ENCODE results near the gene ITPK1.
A peak's percentile ranks its signal among the peaks of the same experiment; 100 is the strongest.

The ITPK1 gene

DNA sequence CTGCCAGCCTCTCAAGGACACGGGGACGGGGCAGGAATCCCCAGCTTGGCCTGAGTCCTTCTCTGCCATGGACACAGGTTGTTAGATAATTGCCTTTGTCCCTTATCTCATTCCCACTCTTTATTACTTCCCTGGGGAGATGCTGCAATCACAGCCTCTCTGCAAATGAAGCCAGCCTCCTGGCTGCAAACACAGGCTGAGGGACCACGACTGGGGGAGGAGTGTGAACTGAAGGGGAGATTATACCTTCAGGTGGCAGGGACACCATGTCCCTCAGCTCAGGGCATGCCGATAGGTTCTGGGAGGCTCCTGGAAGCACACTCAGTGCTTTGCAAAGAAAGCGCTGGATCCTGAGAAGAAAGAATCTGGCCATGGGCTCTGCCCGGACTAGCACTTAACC, 208.9 kb downstream of the ITPK1 start:
- no peak for DNase-seq

DNA sequence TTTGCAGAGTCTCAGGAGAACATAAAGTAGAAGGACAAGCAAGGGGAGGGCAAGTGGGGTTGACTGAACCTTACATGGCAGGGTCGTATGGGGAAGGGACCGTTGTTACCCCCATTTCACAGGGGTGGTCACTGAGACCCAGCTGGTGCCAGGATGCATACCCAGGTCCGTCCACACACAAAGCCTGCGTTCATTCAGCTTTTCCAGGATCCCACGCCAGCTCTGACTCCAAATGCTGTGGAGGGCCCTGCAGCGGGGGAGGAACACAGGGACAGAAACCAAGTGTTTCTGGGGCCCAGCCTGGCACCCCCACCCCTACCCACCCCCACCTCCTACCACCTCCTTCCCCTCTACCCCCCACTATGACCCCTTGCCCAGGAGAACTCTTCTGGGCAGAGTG, 209.3 kb downstream of the ITPK1 start:
- no peak for DNase-seq

DNA sequence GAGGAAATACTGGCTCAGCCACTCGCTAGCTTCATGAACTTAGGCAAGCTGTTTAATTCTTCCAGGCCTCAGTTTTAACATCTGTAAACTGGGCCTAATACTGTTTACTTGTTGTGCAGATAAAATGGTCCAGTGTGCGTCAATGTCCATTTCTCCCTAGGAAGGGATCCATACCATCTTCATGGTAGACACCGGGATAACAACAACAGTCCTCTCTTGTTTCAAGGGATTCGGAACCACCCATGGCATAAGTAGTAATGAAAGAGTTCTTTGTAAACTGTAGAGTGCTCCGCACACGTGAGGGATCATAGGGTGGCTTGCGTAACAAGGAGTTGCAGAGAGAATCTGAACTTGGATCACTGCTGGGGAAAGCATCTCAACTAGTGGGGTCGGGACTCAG, 210.1 kb downstream of the ITPK1 start:
- no peak for DNase-seq

DNA sequence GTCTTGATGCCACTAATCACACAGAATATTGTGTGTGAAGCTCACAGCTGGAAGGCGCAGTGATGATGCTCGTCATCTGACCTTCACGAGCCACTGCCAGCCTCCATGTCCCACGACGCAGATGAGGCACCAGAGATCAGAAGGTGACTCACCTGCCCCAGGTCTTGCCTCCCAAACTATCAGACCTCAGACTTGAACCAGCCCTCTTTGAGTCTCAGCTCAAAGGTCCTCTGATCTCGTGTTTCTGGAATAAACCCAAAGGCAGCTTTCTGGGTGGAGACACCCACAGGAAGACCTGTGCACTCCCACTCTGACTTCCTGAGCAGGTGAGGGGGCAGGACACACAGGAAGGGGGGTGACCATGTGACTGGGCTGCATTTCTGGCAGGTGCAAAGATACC, 212.4 kb downstream of the ITPK1 start:
- peak; percentile 32 for DNase-seq

DNA sequence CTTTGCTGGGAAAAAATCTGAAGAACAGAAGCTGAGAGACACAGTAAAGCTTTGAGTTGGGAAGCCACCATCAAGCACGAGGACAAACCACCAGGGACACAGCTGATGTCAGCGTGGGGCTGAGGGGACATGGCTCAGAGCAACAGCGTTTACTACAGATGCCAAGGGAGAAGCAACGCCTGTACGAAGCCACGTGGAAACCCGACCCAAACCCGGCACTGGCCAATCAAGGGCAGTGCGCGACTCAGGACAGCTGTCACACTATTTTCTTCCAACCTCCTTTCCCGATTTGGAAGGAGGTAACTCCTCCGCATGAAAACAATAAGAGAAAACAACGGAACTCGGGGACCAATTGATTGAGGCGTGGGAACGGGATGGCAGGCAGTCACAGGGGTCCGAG, 213.0 kb downstream of the ITPK1 start:
- DNase-seq: no peak

DNA sequence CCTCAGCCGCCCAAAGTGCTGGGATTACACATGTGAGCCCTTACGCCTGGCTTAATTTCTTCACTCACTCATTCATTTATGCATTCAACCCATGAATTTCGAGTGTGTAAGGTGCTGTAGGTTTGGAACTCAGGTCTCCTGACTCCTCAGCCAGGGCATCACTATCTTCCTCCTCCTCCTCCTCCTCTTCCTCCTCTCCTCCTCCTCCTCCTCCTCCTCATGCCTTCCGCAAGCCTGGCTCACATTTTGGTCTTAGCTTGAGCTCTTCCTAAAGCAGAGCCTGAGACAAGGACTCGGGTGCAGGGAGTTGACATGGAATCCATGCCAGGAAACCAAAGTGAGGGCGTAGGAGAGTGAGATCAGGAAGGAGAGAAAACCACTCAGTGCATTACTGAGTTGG, 213.5 kb downstream of the ITPK1 start:
- no peak for DNase-seq

DNA sequence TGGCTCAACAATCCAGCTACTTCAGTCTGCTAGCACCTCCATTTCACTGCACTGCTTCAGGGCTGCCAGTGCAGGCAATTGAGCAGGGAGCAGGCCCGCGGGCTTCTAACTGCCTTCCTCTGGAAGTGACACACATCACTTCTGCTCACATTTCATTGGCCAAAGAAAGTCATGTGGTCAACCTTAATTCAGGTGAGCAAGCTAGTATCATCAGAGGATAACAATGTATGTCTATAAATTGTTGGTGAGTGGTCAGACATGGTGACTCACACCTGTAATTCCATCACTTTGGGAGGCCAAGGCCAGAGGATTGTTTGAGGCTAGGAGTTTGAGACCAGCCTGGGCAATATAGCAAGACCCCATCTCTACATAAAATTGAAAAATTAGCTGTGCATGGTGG, 215.1 kb downstream of the ITPK1 start:
- DNase-seq: no peak

DNA sequence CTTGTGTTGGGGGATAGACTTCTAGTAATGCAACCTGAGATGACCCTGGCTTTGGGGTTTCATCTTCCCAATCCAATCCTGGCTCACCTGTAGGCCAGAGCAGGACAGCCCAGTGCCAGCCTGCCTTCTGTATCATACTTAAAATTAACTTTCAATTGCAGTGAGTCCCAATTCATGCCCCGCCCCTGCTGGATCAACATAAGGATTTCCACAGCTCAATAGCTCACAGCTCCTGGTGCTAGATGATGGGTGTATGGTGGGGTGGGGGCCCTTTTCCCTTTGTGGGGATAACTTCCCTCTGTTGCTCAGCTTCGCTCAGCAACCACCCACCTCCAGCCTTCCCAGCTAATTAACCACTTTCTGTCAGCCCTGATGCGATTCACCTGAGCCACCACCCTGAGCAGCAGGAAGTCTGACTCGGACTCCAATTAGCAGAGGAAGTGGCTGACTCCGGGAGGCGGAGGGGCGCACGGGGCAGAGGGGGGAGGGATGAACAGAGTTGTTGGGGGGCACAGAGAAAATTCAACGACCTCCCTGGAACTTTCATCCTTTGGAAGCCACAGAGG, 217.1 kb downstream of the ITPK1 start:
- DNase-seq: no peak

DNA sequence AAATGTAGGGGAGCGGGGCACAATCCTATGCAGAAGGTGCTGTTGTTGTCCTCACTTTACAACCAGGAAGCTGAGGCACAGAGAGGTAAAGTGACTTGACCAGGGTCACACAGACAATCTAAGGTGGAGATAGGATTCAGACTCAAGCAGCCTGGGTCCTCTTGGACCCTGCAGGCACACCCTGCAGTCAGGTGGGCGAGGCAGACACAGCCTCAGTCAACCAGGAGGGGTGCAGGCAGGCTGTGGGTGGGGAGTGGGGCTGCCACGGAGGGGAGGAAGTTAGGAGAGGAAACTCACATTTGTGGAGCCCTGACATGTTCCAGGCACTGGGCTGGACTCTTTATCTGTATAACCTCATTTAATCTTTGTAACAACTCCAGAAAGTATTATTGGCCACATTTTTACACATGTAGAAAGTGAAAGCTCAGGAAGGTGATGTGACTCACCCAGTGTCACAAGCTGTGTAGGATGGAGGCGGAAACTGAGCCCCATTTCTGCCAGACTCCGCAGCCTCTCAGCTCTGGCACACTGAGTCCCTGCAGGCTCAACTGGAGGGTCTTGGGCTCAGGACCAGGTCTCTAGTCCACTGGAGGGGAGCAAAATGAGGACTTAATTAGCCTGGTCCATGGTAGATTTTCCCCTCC, 217.7 kb downstream of the ITPK1 start:
- peak; percentile 58 for DNase-seq

DNA sequence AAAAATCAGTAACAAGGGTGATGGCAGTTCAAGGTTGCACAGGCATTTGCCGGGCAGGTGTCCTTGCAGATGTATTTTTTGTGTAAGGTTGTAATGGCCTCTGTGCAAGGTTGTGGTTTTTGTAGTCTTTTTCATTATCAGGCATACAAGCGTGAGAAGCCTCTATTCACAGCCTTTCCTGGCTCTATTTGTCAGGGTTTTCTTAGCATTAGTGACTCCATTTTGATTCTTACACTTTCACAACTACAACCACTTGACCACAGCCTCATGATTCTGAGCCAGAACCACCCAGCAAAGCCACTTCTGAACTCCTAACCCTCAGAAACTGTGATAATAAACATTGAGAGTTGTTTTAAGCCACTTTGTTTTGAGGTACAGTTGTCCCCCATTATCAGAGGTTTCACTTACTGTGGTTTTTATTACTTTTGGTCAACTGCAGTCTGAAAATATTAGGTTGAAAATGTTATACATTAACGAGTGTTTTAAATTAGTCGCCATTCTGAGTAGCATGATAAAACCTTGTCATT, 220.3 kb downstream of the ITPK1 start:
- DNase-seq: no peak

DNA sequence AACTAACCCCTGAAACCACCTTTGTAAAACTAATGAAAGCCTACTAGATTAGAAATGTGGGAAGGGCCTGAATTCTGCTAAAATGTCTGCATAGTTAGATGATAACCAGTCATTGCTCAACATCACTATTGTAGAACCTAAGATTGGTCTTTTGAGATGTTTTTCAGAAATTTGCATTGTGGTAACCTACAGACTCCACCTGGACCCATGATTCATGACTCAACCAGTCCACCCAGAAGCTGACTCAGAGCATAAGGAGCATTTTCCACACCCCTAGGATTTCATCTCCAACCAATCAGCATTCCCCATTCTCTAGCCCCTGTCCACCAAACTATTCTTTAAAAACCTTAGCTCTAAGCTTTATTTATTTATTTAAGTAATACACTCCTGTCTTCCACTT, 223.1 kb downstream of the ITPK1 start:
- no peak for DNase-seq

DNA sequence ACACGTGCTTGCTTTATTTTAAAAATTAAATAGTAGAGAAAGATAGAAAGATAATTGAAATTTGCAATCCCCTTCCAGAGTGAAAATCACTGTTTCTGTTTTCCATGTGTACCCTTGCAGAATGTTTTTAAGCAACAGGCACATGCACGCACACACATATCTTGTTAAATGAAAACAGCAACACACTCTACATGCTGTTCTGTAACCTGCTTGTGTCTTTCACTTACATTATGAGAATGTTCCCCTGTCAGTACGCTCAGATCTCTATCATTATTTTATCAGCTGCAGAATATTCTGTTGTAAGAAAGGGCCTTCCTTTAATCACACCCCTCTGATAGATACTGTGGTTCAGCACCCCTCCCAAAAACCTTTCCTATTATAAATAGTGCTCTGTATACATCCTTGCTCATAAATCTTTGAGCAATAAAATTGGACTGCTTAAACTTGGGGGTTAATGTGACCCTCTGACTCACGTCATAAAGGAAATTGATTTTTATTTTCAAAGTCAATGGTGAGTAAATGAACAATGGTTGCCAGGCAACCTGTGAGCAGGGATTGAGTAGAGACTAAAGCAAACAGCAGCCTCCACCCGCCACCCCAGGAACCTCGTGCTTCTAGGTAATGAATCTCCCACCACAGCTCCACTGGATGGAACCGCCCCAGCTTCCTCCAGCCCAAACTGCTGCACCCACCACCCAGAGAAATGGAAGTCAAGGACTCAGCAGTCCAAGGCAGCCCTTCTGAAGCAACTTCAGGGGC, 224.7 kb downstream of the ITPK1 start:
- no peak for DNase-seq

DNA sequence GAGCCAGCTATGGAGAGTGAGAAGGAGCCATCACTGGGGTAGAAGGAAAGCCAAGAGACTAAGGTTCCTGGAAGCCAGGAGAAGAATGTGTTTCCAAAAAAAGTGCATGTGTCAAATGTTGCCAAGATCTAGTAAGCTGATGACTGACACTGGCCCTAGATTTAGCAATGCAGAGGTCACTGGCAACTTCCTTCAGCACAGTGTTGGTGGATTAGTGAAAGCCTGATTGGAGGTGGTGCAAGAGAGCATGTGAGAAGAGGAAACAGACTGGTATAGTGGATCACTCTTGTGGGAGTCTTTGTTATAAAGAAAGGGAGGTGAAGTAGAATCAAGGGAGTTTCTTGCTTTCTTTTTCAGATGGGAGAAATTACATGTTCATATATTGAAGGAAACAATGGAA, 226.8 kb downstream of the ITPK1 start:
- DNase-seq: no peak

DNA sequence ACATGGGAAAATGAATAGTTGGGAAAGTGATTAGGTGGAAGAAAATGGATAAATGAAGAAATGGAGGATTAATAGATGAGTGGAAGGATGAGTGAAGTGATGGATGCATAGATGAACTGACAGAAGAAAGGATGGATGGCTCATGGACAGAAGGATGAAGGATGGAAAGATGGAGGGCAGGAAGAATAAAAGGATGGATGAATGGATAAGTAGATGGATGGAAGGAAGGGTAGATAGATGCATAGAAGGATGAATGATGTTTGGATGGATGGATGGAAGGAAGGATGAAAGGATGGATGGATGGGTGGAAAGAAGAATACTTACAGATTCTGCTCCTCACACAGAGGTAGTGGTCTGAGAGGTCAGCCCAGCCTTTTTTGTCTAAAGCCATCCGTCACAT, 228.6 kb downstream of the ITPK1 start:
- no peak for DNase-seq
